HCT116 (cell line): ENCODE measurements around the gene ITPKB. TPM values are rescaled to one million over a fixed set of nuclear protein-coding genes. Genes with fewer than 3 reads are reported as not detected.

ENCODE experiments used
- ATAC-seq: fragments of 200-7000 bp; cut with Tn5 transposase; 2 replicates; pipeline ENCODE4 v1.9.1; 2020; ENCODE audit warnings: mild to moderate bottlenecking, moderate library complexity
- BruUV-seq: library from RNA; stranded (reverse); fragments of 400-500 nt; replicated peaks from 2 replicates; lab custom pipeline; 2021; lab: Mats Ljungman, UMichigan
- CTCF ChIA-PET: fragments of 300-600 bp; sonication (Branson Sonifier 250); formaldehyde crosslinking; loops from one replicate; lab custom pipeline; 2021; ENCODE audit warnings: antibody characterized with exemption; lab: Charles Lee
- POLR2A ChIA-PET: fragments of 300-600, 350-600 bp; sonication (Branson Sonifier 250); formaldehyde crosslinking; loops from one replicate; lab custom pipeline; 2021; ENCODE audit warnings: antibody characterized with exemption; lab: Charles Lee
- RAD21 ChIA-PET, 2 experiments: fragments of 300-600 bp; sonication (Branson Sonifier 250); formaldehyde crosslinking; loops; one replicate each; lab custom pipeline; 2023; ENCODE audit warnings: low total read pairs in 2 of 2; ENCODE audit not compliant: uncharacterized antibody in 2 of 2, unreplicated experiment in 2 of 2, low non-redundant PET in 1 of 2; lab: Charles Lee
- DNase-seq: peaks from one replicate; pipeline ENCODE4 v3.0.0-alpha.2; 2010; ENCODE audit warnings: low read depth, low spot score
- H2AFZ ChIP-seq: fragments of 200-600 bp; shearing (Covaris generic), sonication (generic); 2 replicates; pipeline ENCODE4 v1.6.1; 2017; ENCODE audit warnings: low read depth, mixed run types, mixed read lengths, antibody characterized with exemption, low read length; ENCODE audit not compliant: poor library complexity, severe bottlenecking
- H3K27ac ChIP-seq: 2 replicates; pipeline ENCODE4 v1.5.1; 2012; ENCODE audit warnings: low read depth, low read length
- H3K27me3 ChIP-seq: fragments of 200-600 bp; sonication (generic); 2 replicates; pipeline ENCODE4 v1.6.1; 2016; ENCODE audit warnings: mixed run types, low read length, mixed read lengths; ENCODE audit not compliant: insufficient read depth
- H3K36me3 ChIP-seq, 2 experiments: fragments of 200-500 bp in 1 of 2; fragments of 200-600 bp in 1 of 2; sonication (Bioruptor generic) in 1 of 2; sonication (generic) in 1 of 2; 2 replicates each; pipeline versions ENCODE4 v1.5.1 to v1.6.1; 2014 to 2016; ENCODE audit warnings: low read length in 2 of 2, inconsistent platforms in 1 of 2, mixed read lengths in 1 of 2, mixed run types in 1 of 2; ENCODE audit not compliant: insufficient read depth in 2 of 2, control insufficient read depth in 1 of 2
- H3K4me1 ChIP-seq, 2 experiments: fragments of 200-600 bp in 1 of 2; sonication (generic) in 1 of 2; 2 replicates each; pipeline versions ENCODE4 v1.5.1 to v1.6.1; 2012 to 2017; ENCODE audit warnings: low read length in 2 of 2, inconsistent platforms in 1 of 2, mild to moderate bottlenecking in 1 of 2, mixed read lengths in 1 of 2, mixed run types in 1 of 2, moderate library complexity in 1 of 2; ENCODE audit not compliant: insufficient read depth in 2 of 2, control insufficient read depth in 1 of 2
- H3K4me2 ChIP-seq: fragments of 200-600 bp; sonication (generic); 2 replicates; pipeline ENCODE4 v1.6.1; 2017; ENCODE audit warnings: mixed run types, low read length, mixed read lengths
- H3K4me3 ChIP-seq, 2 experiments: fragments of 200-600 bp in 1 of 2; sonication (generic) in 1 of 2; replicated peaks in 1 of 2; 2 replicates each; pipeline ENCODE4 v1.5.1; 2011 to 2016; ENCODE audit warnings: low read length in 2 of 2, control low read depth in 1 of 2, low read depth in 1 of 2, mild to moderate bottlenecking in 1 of 2, mixed read lengths in 1 of 2, mixed run types in 1 of 2
- H3K79me2 ChIP-seq: fragments of 200-600 bp; sonication (generic); 2 replicates; pipeline ENCODE4 v1.6.1; 2017; ENCODE audit warnings: mild to moderate bottlenecking, mixed run types, low read length, moderate library complexity, mixed read lengths; ENCODE audit not compliant: insufficient read depth
- H3K9ac ChIP-seq: fragments of 200-600 bp; sonication (generic); 2 replicates; pipeline ENCODE4 v1.6.1; 2016; ENCODE audit warnings: low read length, mixed read lengths
- H3K9me2 ChIP-seq: fragments of 200-600 bp; sonication (generic), shearing (Covaris generic); 2 replicates; pipeline ENCODE4 v1.6.1; 2017; ENCODE audit warnings: mixed run types, mild to moderate bottlenecking, moderate library complexity; ENCODE audit not compliant: insufficient read depth
- H3K9me3 ChIP-seq, 2 experiments: fragments of 200-500 bp in 1 of 2; fragments of 200-600 bp in 1 of 2; sonication (Bioruptor generic) in 1 of 2; sonication (generic) in 1 of 2; 2 replicates each; pipeline ENCODE4 v1.6.1; 2014 to 2017; ENCODE audit warnings: low read length in 2 of 2, mixed read lengths in 2 of 2, inconsistent platforms in 1 of 2, low read depth in 1 of 2, mild to moderate bottlenecking in 1 of 2, mixed run types in 1 of 2, moderate library complexity in 1 of 2; ENCODE audit not compliant: control insufficient read depth in 1 of 2, insufficient read depth in 1 of 2
- H4K20me1 ChIP-seq: fragments of 200-600 bp; sonication (generic), shearing (Covaris generic); 2 replicates; pipeline ENCODE4 v1.6.1; 2017; ENCODE audit warnings: mixed run types, mild to moderate bottlenecking, moderate library complexity; ENCODE audit not compliant: insufficient read depth
- ATF3 ChIP-seq: IDR thresholded peaks from 2 replicates; pipeline ENCODE4 v1.6.1; 2012
- CBX3 ChIP-seq: IDR thresholded peaks from 2 replicates; pipeline ENCODE4 v1.6.1; 2012; ENCODE audit warnings: low read depth
- CEBPB ChIP-seq: IDR thresholded peaks from 2 replicates; pipeline ENCODE4 v1.6.1; 2012; ENCODE audit warnings: low read depth
- CTCF ChIP-seq, 3 experiments: fragments of 200-600 bp in 1 of 3; sonication (generic) in 1 of 3; IDR thresholded peaks in 2 of 3; conservative IDR thresholded peaks in 1 of 3; 2 replicates each; pipeline ENCODE4 v1.5.1; 2012 to 2017; ENCODE audit warnings: low read depth in 2 of 3, low read length in 2 of 3, antibody characterized with exemption in 1 of 3, borderline replicate concordance in 1 of 3, control low read depth in 1 of 3, mild to moderate bottlenecking in 1 of 3, mixed read lengths in 1 of 3, mixed run types in 1 of 3, moderate library complexity in 1 of 3; ENCODE audit not compliant: insufficient read depth in 1 of 3
- EGR1 ChIP-seq: IDR thresholded peaks from 2 replicates; pipeline ENCODE4 v1.6.1; 2012; ENCODE audit warnings: low read depth
- EZH2 ChIP-seq: fragments of 200-600 bp; sonication (generic); IDR thresholded peaks from 2 replicates; pipeline ENCODE4 v1.6.1; 2017; ENCODE audit warnings: antibody characterized with exemption, mixed run types
- FOSL1 ChIP-seq: IDR thresholded peaks from 2 replicates; pipeline ENCODE4 v1.6.1; 2012; ENCODE audit warnings: low read depth
- JUND ChIP-seq: IDR thresholded peaks from 2 replicates; pipeline ENCODE4 v1.6.1; 2012
- POLR2A ChIP-seq: IDR thresholded peaks from 2 replicates; pipeline ENCODE4 v1.7.0; 2011; ENCODE audit warnings: borderline replicate concordance; ENCODE audit not compliant: insufficient read depth, insufficient read length; ENCODE audit errors: extremely low read depth
- RAD21 ChIP-seq: IDR thresholded peaks from 2 replicates; pipeline ENCODE4 v1.6.1; 2012; ENCODE audit warnings: low read depth, mild to moderate bottlenecking
- SIN3A ChIP-seq: IDR thresholded peaks from 2 replicates; pipeline ENCODE4 v1.6.1; 2012; ENCODE audit warnings: low read depth
- SRF ChIP-seq: IDR thresholded peaks from 2 replicates; pipeline ENCODE4 v1.6.1; 2012; ENCODE audit warnings: low read depth
- ZBTB33 ChIP-seq: IDR thresholded peaks from 2 replicates; pipeline ENCODE4 v1.6.1; 2011; ENCODE audit warnings: mild to moderate bottlenecking, low read length, moderate library complexity; ENCODE audit not compliant: insufficient replicate concordance; ENCODE audit errors: extremely low read depth
- intact Hi-C: fragments of 100-400 bp; cut with micrococcal nuclease; formaldehyde crosslinking; loops from 2 replicates; pipeline ENCODE4 v1.10.0; 2022
- total RNA-seq: library from RNA; stranded (reverse); gene quantifications from one replicate; pipeline ENCODE4 v1.2.1, GENCODE V29; 2021; ENCODE audit not compliant: unreplicated experiment

The ITPKB gene
- total RNA-seq, 1 experiment from 2014 or later, result 4.4 TPM

GRCh38 chr1:226650236-226650841 lies 88.7 kb downstream of the ITPKB start:
- no peak overlapping the region for H3K27ac ChIP-seq
- H3K9me2 ChIP-seq, result no peaks in the 10 kb centered on the region
- no peak for DNase-seq
- no peak for ATAC-seq
- no peaks in the 10 kb centered on the region for H3K9me3 ChIP-seq
- RAD21 ChIA-PET, result no interaction called here
- no peaks in the 10 kb centered on the region for H4K20me1 ChIP-seq
- BruUV-seq, result no TSS peak
- no peak overlapping the region for H2AFZ ChIP-seq
- TF ChIP-seq EZH2, result no peak
- no peak for TF ChIP-seq JUND
- H3K4me1 ChIP-seq, result peaks cover 7 to 23% of the 10 kb centered on the region in 2 experiments
- H3K9ac ChIP-seq, result no peak overlapping the region
- no peaks in the 10 kb centered on the region for H3K27me3 ChIP-seq
- CTCF ChIA-PET, result no interaction called here
- intact Hi-C loops, result no loop called here
- H3K79me2 ChIP-seq, result no peaks in the 10 kb centered on the region
- H3K4me3 ChIP-seq, result no peak overlapping the region
- POLR2A ChIA-PET, result no interaction called here
- H3K36me3 ChIP-seq, result no peaks in the 10 kb centered on the region
- no peak overlapping the region for H3K4me2 ChIP-seq

- Histone ChIP-seq H2AFZ (no peak overlapping the region), H3K4me3 (no peak overlapping the region), H4K20me1 (no peaks in the 10 kb centered on the region), H3K36me3 (no peaks in the 10 kb centered on the region), H3K4me1 (peaks cover 3 to 24% of the 10 kb centered on the region in 2 experiments; a peak in 3 of 4 replicates), H3K9ac (no peak overlapping the region), H3K27me3 (no peaks in the 10 kb centered on the region), H3K9me3 (no peaks in the 10 kb centered on the region), H3K27ac (no peak overlapping the region), H3K4me2 (no peak overlapping the region), H3K79me2 (no peaks in the 10 kb centered on the region), H3K9me2 (no peaks in the 10 kb centered on the region)
- DNase-seq, result no peak
- intact Hi-C loops, result no loop called here
- no TSS peak for BruUV-seq
- ChIA-PET CTCF (no interaction called here), POLR2A (no interaction called here), RAD21 (no interaction called here)
- no peak for ATAC-seq
- TF ChIP-seq POLR2A (no peak), CBX3 (no peak), FOSL1 (no peak), ZBTB33 (no peak), RAD21 (peak; percentile 62), SIN3A (no peak), ATF3 (no peak), JUND (no peak), SRF (no peak), CTCF (IDR thresholded peaks at IDR 0.05 in 2 of 3, conservative IDR thresholded peaks at IDR 0.05 in 1 of 3; ENCODE audit: borderline replicate concordance in 1 of 3, insufficient read depth in 1 of 3, low read depth in 2 of 3, low read length in 2 of 3) (peak in 2 of 3 experiments; percentile 17 to 54; a peak in 2 of 6 replicates), EZH2 (no peak), CEBPB (no peak), EGR1 (no peak)
Observed at GRCh38 chr1:226649780-226650179, 89.3 kb downstream of the ITPKB start.
